NCI-H526 treated with DMSO at 0.1 percent for 48 hours (cell line): ENCODE results near the gene AHNAK2.
A peak's percentile ranks its signal among the peaks of the same experiment; 100 is the strongest.

Source experiments
- DNase-seq: peaks from one replicate; lab custom pipeline; 2025; lab: John Stamatoyannopoulos, UW

The AHNAK2 gene

DNA sequence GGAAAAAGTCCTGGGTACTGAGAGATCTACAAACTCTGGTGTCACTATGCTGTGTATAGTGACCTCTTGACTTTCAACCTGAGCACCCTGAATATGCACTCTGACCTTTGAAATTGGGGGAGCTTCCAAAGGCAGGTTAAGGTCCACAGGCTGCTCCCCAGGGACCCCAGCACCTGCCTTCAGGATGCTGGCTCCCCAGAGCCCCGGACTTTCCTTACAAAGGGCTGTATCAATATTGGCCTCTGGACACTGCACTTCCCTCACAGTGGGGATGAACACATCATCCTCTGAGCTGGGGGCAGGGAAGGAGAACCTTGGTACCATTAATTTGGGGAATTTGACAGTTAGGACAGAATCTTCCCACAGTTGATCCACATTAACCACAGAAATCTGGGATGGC is 39.2 kb downstream of the AHNAK2 start:
- DNase-seq = no peak

DNA sequence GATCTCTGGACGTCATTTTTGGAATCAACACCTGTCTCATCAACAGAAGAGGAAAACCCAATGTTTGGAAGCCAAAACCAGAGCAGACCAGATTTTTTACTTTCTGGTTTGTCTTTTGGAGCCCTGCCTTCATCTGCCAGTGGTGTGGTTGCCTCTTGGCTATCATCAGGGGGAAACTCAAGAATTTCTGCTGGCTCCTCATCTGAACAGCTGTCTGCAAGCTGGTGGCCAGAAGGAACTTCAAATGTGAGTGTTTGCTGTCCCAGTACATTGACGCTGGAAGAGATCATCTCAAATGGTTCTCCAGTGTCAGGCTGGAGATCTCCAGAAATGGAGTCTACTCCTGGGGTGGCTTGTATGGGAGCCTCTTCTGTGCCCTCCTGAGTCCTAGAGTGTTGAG is 39.7 kb downstream of the AHNAK2 start:
- DNase-seq = no peak

DNA sequence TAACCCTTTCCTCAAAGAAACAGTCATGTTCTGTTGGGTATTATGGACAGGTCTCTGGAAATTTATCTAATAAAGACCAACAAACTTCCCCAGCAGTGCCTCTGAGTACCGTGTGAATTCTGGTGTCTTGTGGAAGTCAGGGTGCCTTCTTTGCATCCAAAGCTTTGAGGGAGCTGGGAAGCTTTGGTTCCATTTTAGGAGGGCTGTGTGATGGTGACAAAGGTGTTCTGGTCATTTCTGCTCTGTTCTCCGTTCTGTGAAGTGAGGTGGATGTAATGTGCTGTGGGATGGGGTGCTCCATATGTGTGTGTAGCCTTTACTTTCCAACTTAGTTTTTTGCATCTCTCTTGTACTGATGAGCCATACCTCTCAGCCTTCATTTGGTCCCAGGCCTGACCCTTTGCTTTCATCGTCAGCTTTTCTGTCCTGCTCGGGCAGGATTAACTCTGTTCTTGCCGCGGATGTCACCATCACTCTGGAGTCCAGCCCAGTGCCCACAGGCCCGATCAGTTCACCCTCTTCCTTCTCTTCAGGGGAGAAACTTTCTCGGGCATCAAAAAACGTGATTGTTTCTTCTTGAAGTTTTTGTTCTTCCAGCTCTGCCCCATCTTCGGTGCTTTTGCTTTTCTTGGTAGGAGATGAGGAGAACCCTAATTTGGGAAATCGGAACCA is 40.3 kb downstream of the AHNAK2 start:
- no peak for DNase-seq

DNA sequence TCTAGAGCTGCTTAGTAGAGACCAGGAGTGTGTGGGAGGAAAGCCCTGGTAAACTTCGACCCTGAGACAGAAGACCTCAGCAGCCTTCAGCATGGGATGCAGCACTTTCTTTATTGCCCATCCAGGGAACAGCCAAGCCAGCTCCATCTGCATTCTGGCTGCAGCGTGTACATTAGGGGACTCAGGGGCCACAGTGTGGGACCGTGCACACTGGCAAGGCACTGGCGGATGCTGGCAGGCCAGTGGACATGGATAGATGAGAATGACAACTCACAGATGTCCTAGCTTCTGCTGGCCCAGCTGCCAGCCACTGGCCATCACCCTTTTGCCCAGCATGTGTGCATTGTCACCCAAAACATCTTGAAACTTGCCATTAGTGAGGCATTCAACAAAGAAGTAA is 41.0 kb downstream of the AHNAK2 start:
- DNase-seq = no peak

DNA sequence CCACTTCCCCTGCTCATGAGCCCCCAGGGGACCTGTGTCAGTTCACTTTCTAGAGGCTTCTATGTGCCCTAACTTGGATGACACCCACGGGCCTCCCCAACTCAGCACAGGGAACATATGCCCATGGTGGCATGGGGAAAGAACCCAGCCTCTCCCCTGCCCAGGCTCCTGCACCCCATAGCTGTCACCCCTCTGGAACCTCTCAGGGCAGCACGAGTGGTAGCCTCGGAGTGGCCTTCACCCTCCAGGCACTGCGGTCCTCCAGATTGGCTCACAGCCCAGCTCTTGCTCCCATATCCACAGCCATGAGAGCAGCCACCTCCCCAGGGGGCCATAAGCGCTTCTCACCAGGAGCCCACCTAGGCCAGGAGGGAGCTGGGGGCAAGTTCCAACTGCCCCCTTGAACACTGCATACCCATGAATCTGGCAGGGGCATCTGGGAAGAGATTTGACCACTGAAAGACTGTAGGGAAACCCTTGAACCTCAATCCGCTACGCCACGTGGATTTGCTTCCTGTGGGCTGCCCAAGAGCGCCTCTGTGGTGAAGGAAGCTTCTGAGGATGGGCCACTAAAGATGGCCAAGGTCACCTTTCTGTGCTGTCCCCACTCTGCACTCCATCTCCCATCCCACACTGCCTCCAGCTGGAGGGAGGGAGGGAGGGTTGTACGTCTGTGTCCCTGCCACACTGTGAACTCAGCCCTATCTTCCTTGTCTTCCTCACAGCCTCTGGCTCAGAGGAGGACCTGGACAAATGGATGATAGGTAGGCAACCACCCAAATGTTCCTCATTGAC is 41.6 kb downstream of the AHNAK2 start:
- no peak for DNase-seq

DNA sequence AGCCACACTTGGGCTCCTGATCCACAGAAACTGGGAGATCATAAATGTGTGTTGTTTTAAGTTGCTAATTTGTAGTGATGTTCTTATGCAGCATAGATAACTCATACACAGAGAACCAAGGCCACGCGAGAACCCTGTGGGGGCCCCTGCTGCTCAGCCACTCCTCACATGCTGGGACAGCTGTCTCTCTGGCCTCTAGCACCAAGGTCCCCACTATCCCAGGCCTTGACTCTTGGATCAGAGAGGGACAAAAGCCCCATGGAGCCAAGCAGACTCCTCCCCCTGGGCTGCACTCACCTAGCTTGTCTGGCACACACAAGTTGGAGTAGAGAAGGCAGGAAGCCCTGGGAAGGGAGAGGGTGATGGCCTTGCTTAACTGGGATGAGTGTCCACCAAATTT is 42.2 kb downstream of the AHNAK2 start:
- DNase-seq = no peak

DNA sequence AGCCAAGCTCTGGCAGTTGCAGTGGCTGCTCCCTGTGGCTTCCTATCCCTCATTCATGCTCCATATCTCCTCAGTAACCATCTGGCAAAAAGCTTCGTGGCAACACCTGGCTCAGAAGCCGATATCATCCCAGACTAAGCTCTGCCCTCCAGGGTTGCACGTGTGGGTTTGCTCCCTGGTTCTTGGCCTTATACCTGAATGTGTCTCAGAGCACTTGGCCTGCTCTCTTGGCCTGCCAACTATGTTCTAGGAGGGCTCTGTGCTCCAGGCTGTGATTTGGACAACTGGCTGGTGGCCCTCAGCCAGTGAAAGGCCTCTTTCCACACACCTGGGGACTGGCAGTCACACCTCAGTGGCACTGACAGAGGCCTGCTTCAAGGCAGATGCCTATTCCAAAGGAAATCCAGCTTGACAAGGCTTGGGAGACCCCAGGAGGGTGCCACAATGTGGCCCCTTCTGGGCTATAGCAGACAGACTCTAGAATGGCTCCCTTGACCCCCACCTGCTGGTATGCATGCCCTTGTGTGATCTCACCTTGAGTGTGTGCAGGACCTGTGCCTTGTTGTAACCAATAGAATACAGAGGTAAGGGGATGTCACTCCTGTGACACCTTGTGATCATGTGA is 43.0 kb downstream of the AHNAK2 start:
- no peak for DNase-seq

DNA sequence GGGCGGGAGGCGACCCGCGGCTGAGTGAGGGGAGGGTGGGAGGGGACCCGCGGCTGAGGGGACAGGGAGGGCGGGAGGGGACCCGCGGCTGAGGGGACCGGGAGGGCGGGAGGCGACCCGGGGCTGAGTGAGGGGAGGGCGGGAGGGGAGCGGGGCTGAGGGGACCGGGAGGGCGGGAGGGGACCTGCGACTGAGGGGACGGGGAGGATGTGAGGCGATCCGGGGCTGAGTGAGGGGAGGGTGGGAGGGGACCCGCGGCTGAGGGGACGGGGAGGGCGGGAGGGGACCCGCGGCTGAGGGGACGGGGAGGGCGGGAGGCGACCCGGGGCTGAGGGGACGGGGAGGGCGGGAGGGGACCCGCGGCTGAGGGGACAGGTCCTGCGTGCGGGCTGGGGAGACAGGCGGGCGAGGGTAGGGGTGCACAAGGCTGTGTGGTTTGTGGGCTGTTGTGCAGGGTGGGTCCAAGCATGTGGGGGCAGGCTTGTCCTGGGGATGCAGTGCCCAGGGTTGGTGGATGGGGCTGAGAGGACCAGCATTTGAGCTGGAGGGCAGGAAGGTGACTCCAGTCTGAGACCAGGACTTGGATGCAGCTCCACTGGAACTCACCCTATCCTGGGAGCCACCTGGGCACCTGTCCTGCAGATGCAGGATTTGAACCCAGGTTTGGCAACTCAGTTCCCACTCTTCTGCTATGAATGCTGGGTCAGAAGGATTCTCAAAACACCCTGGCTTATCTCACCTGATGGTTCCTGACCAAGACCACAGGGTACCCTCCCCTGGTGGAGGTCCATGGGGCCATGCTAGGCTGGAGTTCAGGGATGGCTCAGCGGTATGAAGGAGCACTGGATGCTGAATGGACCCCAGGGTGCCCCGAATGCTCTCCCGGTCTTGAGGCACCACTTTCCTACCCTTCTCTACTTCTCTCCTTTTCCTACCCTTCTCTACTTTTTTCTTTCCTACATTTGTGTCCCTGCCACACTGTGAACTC is 44.1 kb downstream of the AHNAK2 start:
- DNase-seq = no peak

DNA sequence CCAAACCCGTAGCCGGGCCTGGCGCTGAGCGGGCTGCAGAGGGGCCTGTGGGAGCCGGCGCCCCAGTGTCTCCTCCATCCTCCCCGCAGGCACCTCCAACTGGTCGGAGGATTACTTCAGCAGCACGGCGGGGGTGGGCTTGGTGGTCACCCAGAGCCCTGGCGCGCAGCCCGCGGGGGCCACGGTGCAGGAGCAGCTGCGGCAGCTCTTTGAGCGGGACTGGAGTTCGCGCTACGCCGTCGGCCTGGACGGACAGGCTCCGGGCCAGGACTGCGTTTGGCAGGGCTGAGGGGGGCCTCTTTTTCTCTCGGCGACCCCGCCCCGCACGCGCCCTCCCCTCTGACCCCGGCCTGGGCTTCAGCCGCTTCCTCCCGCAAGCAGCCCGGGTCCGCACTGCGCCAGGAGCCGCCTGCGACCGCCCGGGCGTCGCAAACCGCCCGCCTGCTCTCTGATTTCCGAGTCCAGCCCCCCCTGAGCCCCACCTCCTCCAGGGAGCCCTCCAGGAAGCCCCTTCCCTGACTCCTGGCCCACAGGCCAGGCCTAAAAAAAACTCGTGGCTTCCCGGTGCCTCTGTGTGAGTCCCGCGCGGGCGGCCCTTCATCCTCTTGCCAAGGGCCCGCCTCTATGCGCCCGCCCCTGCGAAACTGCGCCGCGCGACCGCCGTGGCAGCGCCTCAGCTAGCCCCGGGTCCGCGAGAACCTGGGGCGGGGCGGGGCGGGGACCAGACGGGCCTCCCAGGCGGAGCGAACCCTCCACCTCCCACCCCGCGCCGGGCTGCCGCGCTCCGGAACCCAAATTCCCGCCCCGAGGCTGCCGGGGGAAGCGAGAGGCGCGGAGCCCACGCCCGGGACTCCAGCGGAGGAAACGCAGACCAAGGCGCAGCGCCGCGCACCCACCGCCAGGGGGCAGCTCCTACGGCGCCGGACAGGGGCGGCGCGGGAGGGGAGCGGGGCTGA is 45.2 kb downstream of the AHNAK2 start:
- peak; percentile 70 for DNase-seq

DNA sequence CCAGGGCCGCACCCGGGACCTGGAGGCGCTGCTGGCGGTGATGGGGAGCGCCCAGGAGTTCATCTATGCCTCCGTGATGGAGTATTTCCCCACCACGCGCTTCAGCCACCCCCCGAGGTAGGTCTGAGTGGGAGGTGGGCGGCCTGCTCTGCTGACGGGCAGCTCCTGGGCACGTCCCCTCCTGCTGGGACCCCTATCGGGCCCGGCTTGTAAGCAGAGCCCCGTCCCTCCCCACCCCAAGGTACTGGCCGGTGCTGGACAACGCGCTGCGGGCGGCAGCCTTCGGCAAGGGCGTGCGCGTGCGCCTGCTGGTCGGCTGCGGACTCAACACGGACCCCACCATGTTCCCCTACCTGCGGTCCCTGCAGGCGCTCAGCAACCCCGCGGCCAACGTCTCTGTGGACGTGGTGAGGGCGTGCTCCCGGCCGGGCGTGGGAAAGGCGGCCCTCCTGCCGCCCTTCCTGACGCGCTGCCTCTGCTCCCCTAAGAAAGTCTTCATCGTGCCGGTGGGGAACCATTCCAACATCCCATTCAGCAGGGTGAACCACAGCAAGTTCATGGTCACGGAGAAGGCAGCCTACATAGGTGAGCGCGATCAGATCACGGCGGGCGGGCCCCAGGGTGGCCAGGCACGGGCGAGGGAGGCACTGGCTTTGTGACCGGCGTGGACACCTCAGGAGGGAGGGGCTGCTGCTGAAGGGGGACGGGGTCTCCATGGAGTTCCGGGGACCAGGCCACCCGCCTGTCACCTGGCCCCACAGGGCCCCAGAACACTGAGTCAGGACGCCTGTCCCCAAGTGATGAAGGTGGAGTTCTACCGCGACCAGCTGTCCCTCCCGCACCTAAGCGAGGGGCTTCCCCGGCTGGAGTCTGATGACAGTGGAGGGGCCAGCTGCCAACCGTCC is 46.2 kb downstream of the AHNAK2 start:
- DNase-seq = no peak

DNA sequence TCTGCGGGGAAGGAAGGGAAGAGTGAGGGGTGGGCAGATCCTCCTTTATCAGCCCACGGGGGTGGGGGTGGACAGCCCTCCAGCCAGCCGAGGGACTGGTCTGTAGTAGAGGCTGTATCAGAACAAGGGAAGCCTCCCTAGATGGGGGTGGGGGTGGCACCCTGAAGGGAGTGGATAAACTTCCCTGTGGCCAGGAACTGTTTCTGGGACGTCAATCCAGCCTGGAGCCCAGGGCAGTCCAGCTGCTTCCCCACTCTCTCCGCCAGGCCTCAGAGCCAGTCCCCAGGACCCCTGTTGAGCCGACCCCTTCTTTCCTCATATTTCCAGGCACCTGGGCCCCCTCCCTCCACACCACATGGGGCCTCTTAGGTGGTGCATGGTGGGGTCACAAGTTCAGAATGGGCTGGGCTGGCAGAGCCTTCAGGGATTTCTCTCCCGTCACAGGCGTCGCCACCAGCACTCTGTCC is 46.8 kb downstream of the AHNAK2 start:
- DNase-seq = no peak

DNA sequence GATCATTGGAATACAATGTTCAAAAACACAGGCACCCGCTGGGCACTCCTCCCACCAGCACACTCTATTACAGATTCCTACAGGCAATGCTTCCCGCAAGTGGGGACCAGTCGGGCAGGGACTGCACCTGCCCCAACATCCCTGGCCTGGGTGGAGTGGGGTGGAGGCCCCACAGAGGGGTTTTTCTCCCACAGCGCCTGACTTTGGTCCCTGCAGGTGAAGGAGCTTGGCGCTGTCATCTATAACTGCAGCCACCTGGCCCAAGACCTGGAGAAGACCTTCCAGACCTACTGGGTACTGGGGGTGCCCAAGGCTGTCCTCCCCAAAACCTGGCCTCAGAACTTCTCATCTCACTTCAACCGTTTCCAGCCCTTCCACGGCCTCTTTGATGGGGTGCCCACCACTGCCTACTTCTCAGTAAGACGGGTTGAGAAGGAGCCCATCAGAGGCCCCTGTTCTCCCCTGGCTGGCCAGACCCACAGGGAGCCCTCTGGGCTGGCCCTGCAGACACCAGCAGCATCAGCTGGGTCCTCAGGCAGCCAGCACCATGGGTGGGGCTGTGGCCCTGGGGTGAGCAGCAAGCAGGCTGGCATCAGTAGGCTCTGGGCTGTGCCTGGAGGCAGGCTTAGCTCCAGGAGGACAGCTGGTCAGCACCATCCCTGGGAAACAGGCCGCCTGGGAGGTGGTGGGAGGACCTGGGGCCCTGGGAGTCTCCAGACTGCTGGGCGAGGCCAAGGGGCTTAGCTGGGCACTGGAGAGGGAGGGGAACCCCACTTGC is 47.5 kb downstream of the AHNAK2 start:
- DNase-seq = no peak

DNA sequence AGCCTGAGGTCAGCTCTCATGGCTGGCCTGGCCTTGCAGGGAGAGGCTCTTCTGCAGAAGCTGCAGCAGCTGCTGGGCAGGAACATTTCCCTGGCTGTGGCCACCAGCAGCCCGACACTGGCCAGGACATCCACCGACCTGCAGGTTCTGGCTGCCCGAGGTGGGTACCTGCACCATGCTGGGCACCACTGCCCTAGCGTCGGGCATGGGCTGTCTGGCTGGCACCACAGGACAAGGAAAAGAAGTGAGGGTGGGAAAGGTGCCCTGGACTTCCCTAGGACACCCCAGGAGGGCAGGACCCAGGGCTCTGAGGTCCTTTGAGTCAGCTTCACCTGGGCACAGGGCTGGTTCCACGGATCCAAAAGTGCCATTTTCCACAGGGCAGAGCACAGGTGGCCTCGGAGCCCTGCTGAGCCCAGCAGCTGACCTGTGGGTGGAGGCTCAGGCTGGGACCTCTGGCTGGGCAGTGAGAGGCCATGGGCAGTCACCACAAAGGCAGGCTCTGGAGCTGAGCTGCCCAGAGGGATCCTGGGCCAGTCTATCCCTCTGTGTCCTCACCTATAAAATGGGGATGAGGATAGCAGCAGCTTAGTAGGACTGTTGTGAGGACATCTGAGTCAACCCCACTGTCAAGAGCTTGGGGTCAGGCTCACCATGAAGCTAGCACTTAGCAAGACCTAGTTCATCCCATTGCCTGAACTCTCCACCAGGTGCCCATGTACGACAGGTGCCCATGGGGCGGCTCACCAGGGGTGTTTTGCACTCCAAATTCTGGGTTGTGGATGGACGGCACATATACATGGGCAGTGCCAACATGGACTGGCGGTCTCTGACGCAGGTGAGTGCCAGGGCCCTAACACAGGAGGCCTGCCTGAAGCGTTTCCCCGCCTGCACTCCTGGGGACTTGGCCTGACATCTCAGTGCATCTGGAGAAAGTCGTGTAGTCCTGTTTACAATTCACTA is 48.6 kb downstream of the AHNAK2 start:
- no peak for DNase-seq

DNA sequence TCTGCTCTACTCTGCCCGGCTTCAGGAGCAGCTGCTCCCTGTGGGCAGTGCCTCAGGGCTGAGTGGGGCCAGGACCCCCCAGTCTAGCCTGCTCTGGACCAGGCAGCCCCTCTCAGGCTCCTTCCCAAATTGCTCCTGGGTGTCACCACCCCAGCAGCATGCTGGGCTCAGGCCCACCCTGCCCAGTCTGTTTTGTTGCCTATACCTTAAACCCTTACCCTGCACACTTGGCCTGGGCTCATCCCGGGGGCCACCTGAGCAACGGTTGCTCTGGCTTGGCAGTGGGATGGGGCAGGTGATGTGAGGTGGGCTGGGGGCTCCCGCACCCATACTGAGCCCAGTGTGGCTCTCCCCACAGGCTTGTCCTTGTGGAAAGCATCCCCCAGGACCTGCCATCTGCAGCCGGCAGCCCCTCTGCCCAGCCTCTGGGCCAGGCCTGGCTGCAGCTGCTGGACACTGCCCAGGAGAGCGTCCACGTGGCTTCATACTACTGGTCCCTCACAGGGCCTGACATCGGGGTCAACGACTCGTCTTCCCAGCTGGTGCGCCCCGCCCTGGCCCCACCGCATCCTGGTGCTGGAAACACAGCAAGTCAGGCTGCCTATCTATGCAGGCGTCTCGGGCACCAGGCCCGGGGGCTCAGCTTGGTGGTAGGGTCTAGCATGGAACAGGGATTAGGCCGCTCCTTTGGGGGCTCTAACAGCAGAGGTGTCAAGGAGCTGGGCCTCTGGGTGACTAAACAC is 49.6 kb downstream of the AHNAK2 start:
- DNase-seq = no peak

DNA sequence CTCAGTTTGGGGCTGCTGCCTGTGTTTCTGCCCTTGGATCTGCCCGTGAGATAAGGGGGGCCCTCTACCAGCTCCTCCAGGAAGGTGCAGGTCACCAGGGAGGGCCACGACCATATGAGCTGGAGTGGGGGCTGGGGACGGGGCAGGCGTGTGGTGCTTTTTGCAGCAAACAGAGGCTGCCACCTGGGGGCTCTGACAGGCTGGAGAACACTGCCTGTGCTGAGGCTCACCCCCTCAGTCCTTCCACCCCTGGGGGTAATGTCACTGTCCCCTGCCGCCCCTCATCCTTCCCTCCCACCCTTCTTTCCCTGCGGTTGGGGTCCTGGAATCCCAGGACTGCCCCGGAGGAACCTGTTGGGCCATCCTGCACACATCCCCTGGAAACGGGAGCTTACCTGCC is 50.3 kb downstream of the AHNAK2 start:
- no peak for DNase-seq

DNA sequence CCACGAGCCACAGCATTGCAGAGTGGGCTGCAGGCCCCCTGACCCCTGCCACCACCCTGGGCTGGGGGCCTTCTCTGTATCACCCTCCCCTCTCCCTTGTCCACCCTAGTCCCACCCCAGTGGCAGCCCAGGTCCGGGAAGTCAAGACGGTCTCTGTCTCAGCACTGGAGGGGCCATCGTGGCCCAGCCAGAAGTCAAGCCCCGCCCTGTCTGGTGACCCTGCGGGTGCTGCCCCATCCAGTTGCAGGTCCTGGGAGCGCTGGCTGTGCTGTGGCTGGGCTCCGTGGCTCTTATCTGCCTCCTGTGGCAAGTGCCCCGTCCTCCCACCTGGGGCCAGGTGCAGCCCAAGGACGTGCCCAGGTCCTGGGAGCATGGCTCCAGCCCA is 50.8 kb downstream of the AHNAK2 start:
- no peak for DNase-seq
